ENCODE measurements around the gene GSTO1.

GSTO1 gene

DNA sequence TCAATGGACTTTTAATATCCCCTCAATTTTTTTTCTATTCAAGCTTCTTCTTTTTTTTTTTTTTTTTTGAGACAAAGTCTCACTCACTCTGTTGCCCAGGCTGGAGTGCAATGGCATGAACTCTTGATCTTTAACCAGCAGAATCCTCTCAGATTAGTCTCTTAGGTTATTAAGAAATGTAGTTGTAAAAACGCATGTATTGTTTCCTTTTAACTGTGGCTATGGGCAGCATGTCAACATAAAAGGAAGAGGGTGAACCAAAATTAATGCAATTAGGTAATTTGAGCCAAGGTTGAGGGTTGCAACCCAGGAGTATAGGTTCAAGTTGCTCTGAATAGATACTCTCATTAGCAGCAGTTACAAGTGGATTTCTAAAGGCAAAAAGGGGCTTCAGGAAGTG, 4.3 kb upstream of the GSTO1 start:
- no peak for DNase-seq (ENCODE audit: low read depth, low spot score)

DNA sequence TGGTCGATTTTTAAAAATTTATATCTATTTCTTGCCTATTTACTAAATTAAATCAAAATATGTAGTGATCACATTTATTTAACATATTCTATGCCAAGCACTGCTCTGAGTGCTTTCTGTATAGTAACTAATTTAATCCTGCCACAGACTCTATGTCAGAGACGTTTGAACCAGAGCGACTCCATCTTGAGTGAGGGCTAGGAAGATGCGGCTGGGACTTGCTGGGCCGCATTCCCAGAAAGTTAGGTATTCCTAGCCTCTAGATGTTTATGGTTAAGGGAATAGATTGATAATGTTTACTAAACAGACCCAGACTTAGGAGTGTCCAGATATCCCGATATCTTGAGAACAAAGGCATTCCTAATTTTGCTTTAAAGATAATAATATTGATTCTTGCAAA, 3.2 kb upstream of the GSTO1 start:
- DNase-seq (ENCODE audit: low read depth, low spot score): no peak

- no peak for DNase-seq (ENCODE audit: low read depth, low spot score)
Measured at GRCh38 chr10:104252368-104252767, 2.3 kb upstream of the GSTO1 start.

DNA sequence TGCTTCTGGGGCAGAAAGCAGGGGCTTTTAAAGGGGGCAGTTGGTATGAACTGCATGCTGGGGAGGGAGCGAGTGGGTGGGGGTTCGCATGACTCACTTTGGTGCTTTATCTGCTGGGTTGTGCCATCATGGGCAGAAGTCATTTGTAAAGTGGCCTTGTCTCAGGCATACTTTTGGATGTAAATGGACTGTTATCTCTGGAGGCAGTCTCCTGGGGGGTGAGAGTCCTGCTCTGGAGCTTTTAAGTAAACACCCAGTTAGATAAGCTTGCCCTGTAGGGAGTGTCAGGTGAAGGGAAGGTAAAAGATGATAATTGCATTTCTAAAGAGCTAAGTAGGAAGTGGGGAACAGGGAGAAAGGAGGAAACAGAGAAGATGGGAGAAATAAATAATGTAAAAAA, 1.6 kb upstream of the GSTO1 start:
- no peak for DNase-seq (ENCODE audit: low read depth, low spot score)

GRCh38 chr10:104253606-104254410, 884 bp upstream of the GSTO1 start:
- no peak for DNase-seq (ENCODE audit: low read depth, low spot score)

- peak; percentile 58 for DNase-seq (ENCODE audit: low read depth, low spot score)
Measured at GRCh38 chr10:104255311-104255981, 754 bp downstream of the GSTO1 start.

DNA sequence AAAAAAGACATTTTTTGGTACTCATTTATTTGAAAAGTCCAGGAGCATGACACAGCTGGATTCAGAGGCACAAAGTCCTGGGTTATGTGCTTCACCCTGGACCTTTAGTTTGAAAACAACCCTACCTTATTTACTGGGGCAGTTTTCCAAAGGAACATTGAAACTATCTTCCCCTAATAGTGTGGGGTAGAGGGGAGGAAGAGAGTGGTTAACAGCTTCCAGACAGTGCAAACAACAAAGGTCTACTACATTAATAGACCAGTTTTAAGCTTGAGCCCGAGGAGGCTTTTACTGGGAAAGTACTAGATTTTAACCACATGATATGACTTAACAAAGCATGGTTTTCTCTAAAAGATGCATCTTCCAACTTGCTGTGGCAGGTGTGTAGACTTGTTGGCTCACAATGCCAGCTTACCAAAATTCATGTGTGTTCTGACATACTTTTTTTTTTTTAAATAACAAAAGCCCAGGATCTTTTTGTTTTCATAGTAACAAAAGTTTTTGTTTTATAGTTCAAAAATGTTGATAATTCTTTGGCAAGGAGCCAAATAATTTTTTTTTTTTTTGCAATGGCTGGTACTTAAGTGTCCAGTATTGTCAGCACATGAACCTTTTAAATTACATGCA, 1.8 kb downstream of the GSTO1 start:
- no peak for DNase-seq (ENCODE audit: low read depth, low spot score)

GRCh38 chr10:104257235-104257634, 2.5 kb downstream of the GSTO1 start:
- no peak for DNase-seq (ENCODE audit: low read depth, low spot score)

GRCh38 chr10:104258209-104258608, 3.5 kb downstream of the GSTO1 start:
- DNase-seq (ENCODE audit: low read depth, low spot score): no peak

DNA sequence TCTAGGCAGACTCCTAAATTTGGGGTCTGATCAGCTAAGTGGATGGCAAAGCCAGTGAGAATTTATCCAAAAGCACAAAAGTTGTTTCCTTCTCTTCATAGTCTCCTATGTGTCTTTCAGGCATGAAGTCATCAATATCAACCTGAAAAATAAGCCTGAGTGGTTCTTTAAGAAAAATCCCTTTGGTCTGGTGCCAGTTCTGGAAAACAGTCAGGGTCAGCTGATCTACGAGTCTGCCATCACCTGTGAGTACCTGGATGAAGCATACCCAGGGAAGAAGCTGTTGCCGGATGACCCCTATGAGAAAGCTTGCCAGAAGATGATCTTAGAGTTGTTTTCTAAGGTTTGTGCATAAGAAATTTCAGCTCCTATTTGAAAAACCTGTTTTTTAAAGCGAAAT, 4.8 kb downstream of the GSTO1 start:
- no peak for DNase-seq (ENCODE audit: low read depth, low spot score)

GRCh38 chr10:104259999-104260774, 5.5 kb downstream of the GSTO1 start:
- peak; percentile 41 for DNase-seq (ENCODE audit: low read depth, low spot score)

GRCh38 chr10:104260775-104261115, 6.1 kb downstream of the GSTO1 start:
- DNase-seq (ENCODE audit: low read depth, low spot score): peak; percentile 40

GRCh38 chr10:104262055-104262454, 7.4 kb downstream of the GSTO1 start:
- DNase-seq (ENCODE audit: low read depth, low spot score): no peak

DNA sequence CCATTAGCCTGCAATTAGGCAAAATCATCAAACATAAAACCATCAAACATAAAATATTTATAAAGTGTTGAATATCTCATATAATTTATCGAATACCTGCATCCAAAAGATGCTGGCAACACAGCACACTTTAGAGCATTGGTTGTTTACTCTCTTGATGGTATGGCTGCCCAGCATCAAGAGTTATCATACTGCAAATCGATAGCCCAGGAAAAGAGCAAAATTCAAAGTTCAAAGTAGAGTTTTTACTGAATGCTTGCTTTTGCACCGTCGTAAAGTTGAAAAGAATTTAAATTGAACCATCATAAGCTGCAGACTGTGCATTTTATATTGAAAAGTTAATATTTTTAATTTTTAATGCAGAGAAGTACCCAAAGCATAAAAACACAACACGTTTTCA, 10.1 kb downstream of the GSTO1 start:
- no peak for DNase-seq (ENCODE audit: low read depth, low spot score)

GRCh38 chr10:104267721-104268404, 13.2 kb downstream of the GSTO1 start:
- DNase-seq (ENCODE audit: low read depth, low spot score): no peak

- no peak for DNase-seq (ENCODE audit: low read depth, low spot score)
Measured at GRCh38 chr10:104268405-104268712, 13.7 kb downstream of the GSTO1 start.

DNA sequence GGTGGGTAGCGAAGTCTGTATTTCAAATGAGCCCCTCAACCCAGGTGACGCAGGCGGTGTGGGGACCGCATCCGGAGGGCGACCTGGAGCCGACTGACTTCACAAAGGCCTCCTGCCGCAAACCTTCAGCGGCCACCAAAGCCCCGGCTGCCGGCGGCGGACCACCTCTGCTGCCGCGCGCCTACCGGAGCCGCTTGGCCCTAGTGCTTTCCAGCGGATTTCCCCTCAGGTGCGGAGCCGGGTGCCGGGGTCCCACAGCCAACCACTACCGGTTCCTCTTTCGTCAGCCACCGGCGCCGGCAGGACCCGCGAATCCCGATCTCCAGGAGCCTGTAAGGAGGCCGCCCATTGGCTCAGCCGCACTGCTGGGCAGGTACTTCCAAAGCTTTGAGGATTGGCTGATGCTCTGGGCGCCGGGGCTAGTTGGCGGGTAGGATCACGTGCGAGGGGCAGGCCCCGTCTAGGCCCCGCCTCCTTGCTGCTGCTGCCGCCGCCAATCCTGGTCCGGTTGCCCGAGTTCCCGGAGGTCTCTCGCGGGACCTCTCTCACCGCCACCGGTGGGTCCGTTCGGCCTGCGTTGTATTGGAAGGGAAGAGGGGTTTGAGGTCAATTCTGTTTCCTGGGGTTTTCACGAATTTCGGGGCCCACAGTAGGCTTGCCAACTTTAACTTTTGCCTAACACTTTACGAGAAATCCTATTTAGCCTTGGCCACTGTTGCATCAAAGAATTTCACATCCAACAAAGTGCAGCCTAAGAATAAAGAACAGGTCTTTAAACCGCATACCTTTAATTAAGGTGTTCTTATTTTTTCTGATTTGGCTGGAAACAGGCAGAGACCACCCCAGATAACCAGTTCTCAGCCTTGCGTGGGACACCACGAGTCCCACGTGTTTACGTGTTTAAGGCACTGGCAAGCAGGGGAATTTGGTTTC, 14.3 kb downstream of the GSTO1 start, which contains the start of gene GSTO2:
Gene GSTO2 (plus strand): TSS at position 472 of the 933 bp plus-strand sequence. CDS start 5,732 bp downstream, outside the sequence.
- peak; percentile 100 for DNase-seq (ENCODE audit: low read depth, low spot score)

DNA sequence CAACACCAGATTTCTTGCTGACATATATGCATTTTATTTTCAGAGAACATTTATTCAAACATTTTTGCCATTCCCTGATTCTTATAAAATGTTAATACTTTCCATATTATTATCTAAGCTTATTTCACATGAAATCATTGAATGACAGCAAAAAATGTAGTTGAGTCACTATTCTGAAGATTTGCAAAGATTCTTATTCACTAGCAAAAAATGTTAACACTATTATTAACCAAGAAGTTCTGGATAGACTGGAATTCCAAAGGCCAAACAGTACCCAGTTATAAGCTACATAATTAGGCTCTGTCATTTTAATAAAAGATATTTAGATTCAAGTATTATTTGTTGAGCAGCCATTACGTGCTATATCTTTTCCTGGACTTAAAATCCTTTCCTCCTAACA, 18.6 kb downstream of the GSTO1 start:
- no peak for DNase-seq (ENCODE audit: low read depth, low spot score)

- DNase-seq (ENCODE audit: low read depth, low spot score): no peak
Measured at GRCh38 chr10:104273899-104274575, 19.3 kb downstream of the GSTO1 start.
